ENCODE data around the gene MTRR.

- TF ChIP-seq PKNOX1 (IDR thresholded peaks at IDR 0.05) = no peak
- TF ChIP-seq SP1 (IDR thresholded peaks at IDR 0.05) = no peak
- no peak for TF ChIP-seq ELF4 (IDR thresholded peaks at IDR 0.05)
- TF ChIP-seq TARDBP (IDR thresholded peaks at IDR 0.05) = no peak
- no peak for TF ChIP-seq BHLHE40 (IDR thresholded peaks at IDR 0.05; ENCODE audit: borderline replicate concordance)
- TF ChIP-seq HDGF (IDR thresholded peaks at IDR 0.05; ENCODE audit: borderline replicate concordance) = no peak
- no peak for TF ChIP-seq FOXA1 (IDR thresholded peaks at IDR 0.05)
- no peak for TF ChIP-seq NFRKB (IDR thresholded peaks at IDR 0.05)
- TF ChIP-seq FOXK2 (IDR thresholded peaks at IDR 0.05) = no peak
- no peak for TF ChIP-seq CTBP1 (IDR thresholded peaks at IDR 0.05; ENCODE audit: borderline replicate concordance)
- TF ChIP-seq FOXM1 (IDR thresholded peaks at IDR 0.05; ENCODE audit: borderline replicate concordance) = no peak
- TF ChIP-seq SUZ12 (IDR thresholded peaks at IDR 0.05) = no peak
Measured at GRCh38 chr5:7849681-7850394, 19.1 kb upstream of the MTRR start.

All from HEK293T (cell line).